ENCODE data around the gene PARD3B.

- TF ChIP-seq HDGF (IDR thresholded peaks at IDR 0.05; ENCODE audit: borderline replicate concordance): no peak
- no peak for TF ChIP-seq PKNOX1 (IDR thresholded peaks at IDR 0.05)
- no peak for TF ChIP-seq SUZ12 (IDR thresholded peaks at IDR 0.05)
- no peak for TF ChIP-seq SP1 (IDR thresholded peaks at IDR 0.05)
- no peak for TF ChIP-seq FOXM1 (IDR thresholded peaks at IDR 0.05; ENCODE audit: borderline replicate concordance)
- no peak for TF ChIP-seq TARDBP (IDR thresholded peaks at IDR 0.05)
- TF ChIP-seq ARNT (IDR thresholded peaks at IDR 0.05): no peak
- TF ChIP-seq FOXA1 (IDR thresholded peaks at IDR 0.05): no peak
- no peak for TF ChIP-seq CTBP1 (IDR thresholded peaks at IDR 0.05; ENCODE audit: borderline replicate concordance)
- no peak for TF ChIP-seq L3MBTL2 (conservative IDR thresholded peaks at IDR 0.05)
- no peak for TF ChIP-seq NFRKB (IDR thresholded peaks at IDR 0.05)
- no peak for TF ChIP-seq ZNF384 (IDR thresholded peaks at IDR 0.05)
Measured at GRCh38 chr2:204846471-204846870, 301.2 kb downstream of the PARD3B start.
